CD14-positive monocyte (primary cell): Measurements from ENCODE around the gene JKAMP. TPM values are rescaled to one million over a fixed set of nuclear protein-coding genes. Genes with fewer than 3 reads are reported as not detected.

Source experiments
- DNase-seq, 3 donors: peaks; one replicate each; pipeline ENCODE4 v3.0.0-alpha.2; 2011 to 2022
- H2AFZ ChIP-seq: 2 replicates; pipeline ENCODE4 v1.6.0; 2012; ENCODE audit warnings: mild to moderate bottlenecking, low read depth, low read length, inconsistent platforms; ENCODE audit not compliant: insufficient read depth, poor library complexity, severe bottlenecking
- H3K27ac ChIP-seq, 2 donors: 1 replicate in 1 of 2; 2 replicates in 1 of 2; pipeline ENCODE4 v1.5.1; 2012 to 2013; ENCODE audit warnings: low read length in 2 of 2, control low read depth in 1 of 2, inconsistent platforms in 1 of 2, low read depth in 1 of 2, mild to moderate bottlenecking in 1 of 2
- H3K27me3 ChIP-seq, 2 donors: one replicate each; pipeline versions ENCODE4 v1.6.0 to v1.6.1; 2011 to 2013; ENCODE audit warnings: low read length in 2 of 2; ENCODE audit not compliant: control insufficient read depth in 2 of 2, insufficient read depth in 2 of 2
- H3K36me3 ChIP-seq, 2 donors: replicated peaks in 1 of 2; 1 replicate in 1 of 2; 2 replicates in 1 of 2; pipeline versions ENCODE4 v1.5.1 to v1.6.1; 2012 to 2013; ENCODE audit warnings: low read length in 2 of 2, control low read depth in 1 of 2, inconsistent platforms in 1 of 2, mild to moderate bottlenecking in 1 of 2; ENCODE audit not compliant: insufficient read depth in 2 of 2, control insufficient read depth in 1 of 2
- H3K4me1 ChIP-seq, 2 donors: 1 replicate in 1 of 2; 2 replicates in 1 of 2; pipeline versions ENCODE4 v1.5.1 to v1.6.1; 2012 to 2013; ENCODE audit warnings: low read length in 2 of 2, control low read depth in 1 of 2, inconsistent platforms in 1 of 2, mild to moderate bottlenecking in 1 of 2, moderate library complexity in 1 of 2; ENCODE audit not compliant: insufficient read depth in 2 of 2, control insufficient read depth in 1 of 2
- H3K4me2 ChIP-seq: replicated peaks from 2 replicates; pipeline ENCODE3; 2012; ENCODE audit warnings: low read length, moderate library complexity, mild to moderate bottlenecking; ENCODE audit not compliant: poor library complexity, severe bottlenecking; ENCODE audit errors: extremely low read depth
- H3K4me3 ChIP-seq, 3 experiments: fragments of 200-600 bp in 1 of 3; sonication (generic) in 1 of 3; replicated peaks in 1 of 3; 1 replicate in 2 of 3; 2 replicates in 1 of 3; pipeline ENCODE4 v1.5.1; 2011 to 2013; ENCODE audit warnings: low read length in 3 of 3, mild to moderate bottlenecking in 3 of 3, control low read depth in 2 of 3, low read depth in 2 of 3, inconsistent platforms in 1 of 3, moderate library complexity in 1 of 3
- H3K79me2 ChIP-seq: 2 replicates; pipeline ENCODE4 v1.6.0; 2012; ENCODE audit warnings: mild to moderate bottlenecking, control low read depth, inconsistent platforms, low read length, moderate library complexity; ENCODE audit not compliant: insufficient read depth
- H3K9ac ChIP-seq: 2 replicates; pipeline ENCODE4 v1.6.0; 2017; ENCODE audit warnings: low read length, mild to moderate bottlenecking; ENCODE audit not compliant: insufficient read depth, poor library complexity, severe bottlenecking
- H3K9me3 ChIP-seq, 2 donors: replicated peaks in 1 of 2; 1 replicate in 1 of 2; 2 replicates in 1 of 2; pipeline versions ENCODE4 v1.5.1 to v1.6.1; 2012 to 2013; ENCODE audit warnings: low read length in 2 of 2, control low read depth in 1 of 2; ENCODE audit not compliant: control insufficient read depth in 1 of 2, insufficient read depth in 1 of 2
- H4K20me1 ChIP-seq: 2 replicates; pipeline ENCODE4 v1.6.0; 2012; ENCODE audit warnings: mild to moderate bottlenecking, low read length, control low read depth, moderate library complexity; ENCODE audit not compliant: insufficient read depth
- H3K27ac Mint-ChIP-seq, 7 donors: one replicate each; pipeline ENCODE4 v1.8.0; 2020; ENCODE audit warnings: mild to moderate bottlenecking in 7 of 7, mixed read lengths in 7 of 7, moderate library complexity in 6 of 7, inconsistent platforms in 2 of 7
- H3K27me3 Mint-ChIP-seq, 3 donors: one replicate each; pipeline ENCODE4 v1.8.0; 2021 to 2022; ENCODE audit warnings: low read depth in 3 of 3, mild to moderate bottlenecking in 3 of 3, mixed read lengths in 3 of 3, moderate library complexity in 3 of 3, inconsistent platforms in 1 of 3
- H3K36me3 Mint-ChIP-seq, 2 donors: one replicate each; pipeline ENCODE4 v1.8.0; 2020; ENCODE audit warnings: mixed read lengths in 2 of 2, inconsistent platforms in 1 of 2, mild to moderate bottlenecking in 1 of 2
- H3K4me1 Mint-ChIP-seq: one replicate; pipeline ENCODE4 v1.8.0; 2020; ENCODE audit warnings: mild to moderate bottlenecking, mixed read lengths
- H3K4me3 Mint-ChIP-seq, 2 donors: one replicate each; pipeline ENCODE4 v1.8.0; 2020; ENCODE audit warnings: mild to moderate bottlenecking in 2 of 2, mixed read lengths in 2 of 2, moderate library complexity in 1 of 2
- H3K9me3 Mint-ChIP-seq, 7 donors: one replicate each; pipeline ENCODE4 v1.8.0; 2020 to 2022; ENCODE audit warnings: mixed read lengths in 7 of 7, mild to moderate bottlenecking in 6 of 7, moderate library complexity in 6 of 7, inconsistent platforms in 2 of 7
- CTCF ChIP-seq: fragments of 200-600 bp; IDR thresholded peaks from one replicate; pipeline ENCODE4 v1.8.0; 2022; ENCODE audit warnings: antibody characterized with exemption, mild to moderate bottlenecking
- WGBS: methylation state at CpG from one replicate; pipeline ENCODE4 v1.1.5; 2013; ENCODE audit warnings: missing lambda C conversion rate; ENCODE audit not compliant: insufficient coverage; 5-methylcytosine and 5-hydroxymethylcytosine counted together
- intact Hi-C, 2 donors: fragments of 100-400 bp; cut with micrococcal nuclease; formaldehyde crosslinking; loops; one replicate each; pipeline versions ENCODE4 v1.15.0 to v1.15.1; 2023
- polyA plus RNA-seq, 3 donors: library from polyadenylated mRNA; depleted of rRNA in 1 of 3; unstranded in 2 of 3; stranded (reverse) in 1 of 3; fragments of 300-500 nt in 2 of 3; fragments of >200 nt in 1 of 3; fragmentation: Illumina TruSeq in 2 of 3; gene quantifications; 1 replicate in 2 of 3; 2 replicates in 1 of 3; pipeline ENCODE4 v1.2.3, GENCODE V29; 2012 to 2021

The JKAMP gene
- polyA plus RNA-seq, 3 donors: 49.7 to 134 (median 99.4) TPM

GRCh38 chr14:59543873-59544272 lies 59.6 kb downstream of the JKAMP start:
- Mint-ChIP-seq H3K4me3 (no peak overlapping the region), H3K4me1 (peaks cover 3% of the 10 kb centered on the region), H3K27me3 (peaks cover 0 to 1% (median 0%) of the 10 kb centered on the region in 3 donors), H3K27ac (no peak overlapping the region), H3K9me3 (peaks cover 0 to 1% (median 0%) of the 10 kb centered on the region in 7 donors), H3K36me3 (no peaks in the 10 kb centered on the region)
- Histone ChIP-seq H3K4me2 (no peak overlapping the region), H4K20me1 (no peaks in the 10 kb centered on the region), H3K36me3 (no peaks in the 10 kb centered on the region), H3K9ac (no peak overlapping the region), H3K27me3 (no peaks in the 10 kb centered on the region), H3K27ac (no peak overlapping the region), H3K9me3 (no peaks in the 10 kb centered on the region), H3K4me3 (no peak overlapping the region), H3K79me2 (no peaks in the 10 kb centered on the region), H2AFZ (no peak overlapping the region), H3K4me1 (no peaks in the 10 kb centered on the region)
- 96% methylated on average over 5 of the region's 7 CpGs for WGBS
- intact Hi-C loops: no loop called here
- no peak for TF ChIP-seq CTCF
- no peak for DNase-seq

GRCh38 chr14:59547310-59547709 lies 63.0 kb downstream of the JKAMP start:
- no peak overlapping the region for H3K4me2 ChIP-seq
- Mint-ChIP-seq H3K27me3 (no peaks in the 10 kb centered on the region), H3K27ac (no peak overlapping the region), H3K36me3 (no peaks in the 10 kb centered on the region), H3K4me3 (no peak overlapping the region), H3K4me1 (no peaks in the 10 kb centered on the region), H3K9me3 (peaks cover 0 to 11% (median 8%) of the 10 kb centered on the region in 7 donors)
- no peak for DNase-seq
- no peaks in the 10 kb centered on the region for H3K27me3 ChIP-seq
- H3K4me3 ChIP-seq: no peak overlapping the region
- no peak overlapping the region for H3K9ac ChIP-seq
- no peaks in the 10 kb centered on the region for H3K4me1 ChIP-seq
- no peak overlapping the region for H2AFZ ChIP-seq
- WGBS: no CpG with 5 or more reads among the region's 2 CpGs
- intact Hi-C loops: no loop called here
- no peaks in the 10 kb centered on the region for H3K36me3 ChIP-seq
- no peaks in the 10 kb centered on the region for H3K79me2 ChIP-seq
- H3K9me3 ChIP-seq: peaks cover 0 to 10% of the 10 kb centered on the region in 2 donors
- no peak for TF ChIP-seq CTCF
- H4K20me1 ChIP-seq: no peaks in the 10 kb centered on the region
- H3K27ac ChIP-seq: no peak overlapping the region

Other genes starting within 250 kb of the JKAMP start
- gene GPR135, start 19.1 kb upstream of the JKAMP start, polyA plus RNA-seq: under 1 TPM in 2 of 3 donors, not detected in 1; 0.05 to 0.69 TPM
- 10 to 100 TPM in 1 of 3 donors, 1 to 10 TPM in 2; 3.9 to 30.7 (median 5.3) TPM for gene L3HYPDH, start 109 bp upstream of the JKAMP start, polyA plus RNA-seq
- gene CCDC175, start 92.3 kb downstream of the JKAMP start, polyA plus RNA-seq: not detected